GM10266 (cell line): Measurements from ENCODE around the gene CYP26B1.

Experiments
- DNase-seq: peaks from one replicate; pipeline ENCODE4 v3.0.0; 2012; ENCODE audit errors: extremely low spot score
- CTCF ChIP-seq: IDR thresholded peaks from 2 replicates; pipeline ENCODE4 v1.5.1; 2012; ENCODE audit warnings: mild to moderate bottlenecking, low read depth; ENCODE audit not compliant: control insufficient read depth, insufficient read depth; ENCODE audit errors: missing control alignments

Gene CYP26B1

GRCh38 chr2:72085513-72085912 lies 62.1 kb downstream of the CYP26B1 start:
- TF ChIP-seq CTCF = no peak
- DNase-seq = no peak

DNA sequence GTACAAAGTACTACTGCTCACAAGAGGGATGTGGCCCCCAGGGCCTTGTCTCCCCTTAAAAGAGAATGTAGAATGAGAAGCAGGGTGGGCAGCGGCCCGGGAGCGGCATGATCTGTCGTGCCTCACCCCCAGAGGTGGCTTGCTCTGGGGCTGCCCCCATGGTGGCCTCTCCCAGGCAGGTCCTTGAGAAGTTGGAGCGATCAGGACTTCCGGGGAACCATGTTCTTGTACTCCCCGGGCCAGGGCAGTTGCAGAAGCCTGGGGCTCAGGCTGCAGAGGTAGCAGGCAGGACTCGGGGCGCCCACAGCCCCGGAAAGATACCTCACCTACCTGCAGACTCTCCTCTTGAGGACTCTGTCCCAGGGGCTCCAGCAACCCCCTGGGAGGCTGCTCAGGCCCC lies 62.6 kb downstream of the CYP26B1 start:
- no peak for TF ChIP-seq CTCF
- DNase-seq = no peak

DNA sequence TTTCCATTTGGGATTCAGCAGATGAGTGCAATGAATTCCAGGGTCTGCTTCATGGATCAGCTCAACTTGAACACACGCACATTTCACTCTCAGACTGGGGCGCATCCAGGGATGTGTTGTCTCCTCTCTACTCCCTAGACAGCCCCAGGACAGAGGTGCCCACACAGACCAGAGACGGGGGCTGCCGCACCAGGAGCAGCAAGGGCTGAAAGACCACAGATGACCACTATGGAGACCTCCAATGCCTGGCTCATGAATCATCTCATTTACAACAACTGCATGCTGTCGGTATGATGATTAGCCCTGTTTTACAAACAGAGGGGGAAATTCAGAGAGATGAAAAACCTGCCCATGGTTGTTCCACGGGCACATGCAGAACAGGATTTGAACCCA lies 63.1 kb downstream of the CYP26B1 start:
- no peak for TF ChIP-seq CTCF
- no peak for DNase-seq

DNA sequence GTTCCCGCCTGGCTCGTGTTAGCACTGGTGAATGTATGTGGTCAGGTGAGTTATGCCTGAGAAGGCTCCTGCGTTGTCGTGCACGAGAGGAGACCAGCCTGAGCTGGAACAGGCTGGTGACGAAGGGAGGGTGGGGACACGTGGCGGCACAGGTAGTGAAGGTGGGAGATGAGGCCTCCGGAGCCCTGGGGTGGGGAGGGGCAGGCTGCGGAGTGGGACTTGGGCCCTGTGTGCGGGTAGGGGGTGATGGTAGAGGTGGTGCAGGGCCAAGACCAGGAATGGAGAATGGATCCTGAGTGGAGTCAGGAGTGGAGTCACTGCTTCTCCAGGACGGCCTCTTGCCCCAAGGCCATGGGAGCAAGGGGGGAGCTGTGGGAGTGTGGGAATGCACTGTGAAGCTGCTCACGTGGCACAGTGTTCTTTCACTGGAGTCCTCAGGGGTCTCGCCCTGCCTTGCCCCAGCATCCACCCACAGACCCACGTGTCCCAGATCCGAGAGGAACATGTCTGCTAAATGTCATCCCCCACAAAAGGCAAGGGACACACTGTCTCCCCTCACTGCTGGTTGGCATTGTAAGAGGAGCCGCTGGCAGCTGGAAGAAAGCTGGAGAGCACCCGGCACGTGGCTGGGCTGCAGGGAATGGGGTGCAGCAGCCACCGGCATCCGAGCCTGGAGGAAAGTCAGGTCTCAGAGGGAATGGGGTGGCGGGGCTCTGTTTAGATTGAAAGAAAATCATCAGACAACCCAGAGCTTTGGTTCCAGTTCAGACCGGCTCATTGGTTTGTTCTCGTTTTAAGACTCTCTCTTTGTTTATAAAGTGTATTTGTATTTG lies 63.7 kb downstream of the CYP26B1 start:
- no peak for DNase-seq

GRCh38 chr2:72082887-72083286 lies 64.8 kb downstream of the CYP26B1 start:
- no peak for TF ChIP-seq CTCF
- DNase-seq = no peak

More for the DNA sequence above, 63.7 kb downstream of the CYP26B1 start:
- TF ChIP-seq CTCF = no peak

GRCh38 chr2:72082021-72082601 lies 65.6 kb downstream of the CYP26B1 start:
- DNase-seq = no peak
- TF ChIP-seq CTCF = no peak

DNA sequence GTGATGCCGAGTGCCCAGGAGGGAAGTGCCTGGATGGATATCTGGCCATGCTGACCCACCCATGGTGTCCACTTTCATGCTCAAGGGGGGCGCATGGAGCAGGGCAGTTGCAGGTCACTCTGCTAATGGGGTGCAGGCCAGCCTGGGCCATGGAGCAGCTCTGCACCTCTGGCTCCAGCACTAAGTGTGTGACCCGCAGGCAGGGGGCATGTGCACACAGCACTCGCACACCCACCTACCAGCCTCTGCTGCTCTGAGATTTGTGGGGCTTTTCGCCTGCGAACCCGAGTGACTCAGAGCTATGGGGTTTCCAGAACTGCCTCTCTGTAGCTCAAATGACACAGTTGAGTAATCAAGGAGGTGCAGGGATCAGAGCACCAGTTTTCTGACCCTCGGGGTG lies 66.2 kb downstream of the CYP26B1 start:
- TF ChIP-seq CTCF = no peak
- DNase-seq = no peak
